A172 (cell line): ENCODE data around the gene CNOT6. TPM values are rescaled to one million over a fixed set of nuclear protein-coding genes. Genes with fewer than 3 reads are reported as not detected.
A peak's percentile ranks its signal among the peaks of the same experiment; 100 is the strongest.
"Not testable (repeated sequence)": the region's sequence is repeated elsewhere in the genome, so short reads cannot be mapped to it uniquely, and the experiment has no call there.

Experiments
- DNase-seq: peaks from one replicate; pipeline ENCODE4 v3.0.0-alpha.2; 2015; ENCODE audit warnings: low spot score
- total RNA-seq: library from RNA; depleted of rRNA; stranded (reverse); fragments of >200 nt; shearing (Covaris generic); gene quantifications from 2 replicates; pipeline ENCODE4 v1.2.3, GENCODE V29; 2014; rRNA removed

Gene CNOT6
- total RNA-seq: 18.4 and 21.2 TPM in 2 replicates

- peak; percentile 80 for DNase-seq
These were observed at the start of gene CNOT6 for GRCh38 chr5:180494060-180494509. Gene CNOT6, plus strand, starts transcription at chr5:180494379. Its CDS starts 34,898 bp downstream, at chr5:180529277.

- no peak for DNase-seq
These were observed 39.4 kb upstream of the CNOT6 start for GRCh38 chr5:180454752-180455151.

- no peak for DNase-seq
These were observed 38.3 kb upstream of the CNOT6 start for GRCh38 chr5:180455872-180456271.

GRCh38 chr5:180456792-180457191 lies 37.4 kb upstream of the CNOT6 start:
- DNase-seq: no peak

- DNase-seq: not testable (repeated sequence)
These were observed 35.1 kb upstream of the CNOT6 start for GRCh38 chr5:180458852-180459673.

- not testable (repeated sequence) for DNase-seq
These were observed 34.5 kb upstream of the CNOT6 start for GRCh38 chr5:180459674-180460142.

GRCh38 chr5:180460834-180461233 lies 33.3 kb upstream of the CNOT6 start:
- DNase-seq: no peak

GRCh38 chr5:180461303-180461702 lies 32.9 kb upstream of the CNOT6 start:
- DNase-seq: no peak

- DNase-seq: no peak
These were observed 30.8 kb upstream of the CNOT6 start for GRCh38 chr5:180463216-180463900.

- no peak for DNase-seq
These were observed 30.1 kb upstream of the CNOT6 start for GRCh38 chr5:180463916-180464602.

- DNase-seq: no peak
These were observed 29.6 kb upstream of the CNOT6 start for GRCh38 chr5:180464603-180464970.

- DNase-seq: not testable (repeated sequence)
These were observed 29.1 kb upstream of the CNOT6 start for GRCh38 chr5:180465052-180465451.

- DNase-seq: no peak
These were observed 27.9 kb upstream of the CNOT6 start for GRCh38 chr5:180466316-180466715.

GRCh38 chr5:180467028-180467975 lies 26.9 kb upstream of the CNOT6 start:
- peak; percentile 94 for DNase-seq

- DNase-seq: no peak
These were observed 26.0 kb upstream of the CNOT6 start for GRCh38 chr5:180467989-180468731.

- DNase-seq: no peak
These were observed 25.2 kb upstream of the CNOT6 start for GRCh38 chr5:180468732-180469585.

GRCh38 chr5:180469586-180469865 lies 24.7 kb upstream of the CNOT6 start:
- DNase-seq: no peak

GRCh38 chr5:180469866-180470265 lies 24.3 kb upstream of the CNOT6 start:
- no peak for DNase-seq

GRCh38 chr5:180470361-180470760 lies 23.8 kb upstream of the CNOT6 start:
- DNase-seq: no peak
